ENCODE measurements around the gene IL23R. TPM values are rescaled to one million over a fixed set of nuclear protein-coding genes. Genes with fewer than 3 reads are reported as not detected.
"Not testable (repeated sequence)": the region's sequence is repeated elsewhere in the genome, so short reads cannot be mapped to it uniquely, and the experiment has no call there.

The IL23R gene
- total and polyA plus RNA-seq, 4 donors: 0.08 to 0.09 TPM; not detected in 2

DNA sequence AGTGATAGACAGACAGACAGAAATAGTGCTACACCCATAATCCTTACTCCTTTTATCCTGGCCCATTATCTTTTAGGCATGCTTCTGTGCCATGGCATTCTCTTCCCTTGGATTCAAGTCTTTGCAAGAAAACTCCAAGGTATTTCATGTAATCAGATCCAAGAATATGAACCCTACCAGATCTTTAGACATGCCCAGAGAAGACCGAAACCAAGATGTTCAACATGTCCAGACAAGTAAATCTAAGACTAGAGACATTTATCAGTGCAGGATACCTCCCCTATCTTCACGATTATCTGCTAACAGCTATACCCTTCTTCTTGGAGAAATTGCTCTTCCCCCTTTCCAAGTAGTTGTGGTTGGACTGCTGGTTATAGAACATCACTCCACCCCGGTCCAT lies 19.7 kb upstream of the IL23R start:
- H3K4me1 ChIP-seq (ENCODE audit: control insufficient read depth in 4 of 4, insufficient read depth in 4 of 4, low read length in 3 of 4): peaks cover 0 to 9% (median 6%) of the 10 kb centered on the region in 4 donors
- no peak overlapping the region for H3K27ac ChIP-seq (ENCODE audit: low read depth in 1 of 2, low read length in 2 of 2)
- TF ChIP-seq NR2F2 (IDR thresholded peaks at IDR 0.05): no peak
- TF ChIP-seq FOXA1 (IDR thresholded peaks at IDR 0.05): no peak
- TF ChIP-seq RAD21 (IDR thresholded peaks at IDR 0.05): no peak
- TF ChIP-seq GABPA (IDR thresholded peaks at IDR 0.05 in 1 of 2, conservative IDR thresholded peaks at IDR 0.05 in 1 of 2): no peak
- TF ChIP-seq EGR1 (IDR thresholded peaks at IDR 0.05; ENCODE audit: low read depth in 2 of 2): no peak
- TF ChIP-seq HNF4G (IDR thresholded peaks at IDR 0.05): no peak
- no peak for TF ChIP-seq SP1 (IDR thresholded peaks at IDR 0.05)
- no peak for TF ChIP-seq FOXA2 (IDR thresholded peaks at IDR 0.05)
- TF ChIP-seq TAF1 (conservative IDR thresholded peaks at IDR 0.05): no peak
- no peak for TF ChIP-seq YY1 (IDR thresholded peaks at IDR 0.05)
- TF ChIP-seq, protein P1, sequence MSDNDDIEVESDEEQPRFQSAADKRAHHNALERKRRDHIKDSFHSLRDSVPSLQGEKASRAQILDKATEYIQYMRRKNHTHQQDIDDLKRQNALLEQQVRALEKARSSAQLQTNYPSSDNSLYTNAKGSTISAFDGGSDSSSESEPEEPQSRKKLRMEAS (IDR thresholded peaks at IDR 0.05): no peak
- TF ChIP-seq, protein P2, sequence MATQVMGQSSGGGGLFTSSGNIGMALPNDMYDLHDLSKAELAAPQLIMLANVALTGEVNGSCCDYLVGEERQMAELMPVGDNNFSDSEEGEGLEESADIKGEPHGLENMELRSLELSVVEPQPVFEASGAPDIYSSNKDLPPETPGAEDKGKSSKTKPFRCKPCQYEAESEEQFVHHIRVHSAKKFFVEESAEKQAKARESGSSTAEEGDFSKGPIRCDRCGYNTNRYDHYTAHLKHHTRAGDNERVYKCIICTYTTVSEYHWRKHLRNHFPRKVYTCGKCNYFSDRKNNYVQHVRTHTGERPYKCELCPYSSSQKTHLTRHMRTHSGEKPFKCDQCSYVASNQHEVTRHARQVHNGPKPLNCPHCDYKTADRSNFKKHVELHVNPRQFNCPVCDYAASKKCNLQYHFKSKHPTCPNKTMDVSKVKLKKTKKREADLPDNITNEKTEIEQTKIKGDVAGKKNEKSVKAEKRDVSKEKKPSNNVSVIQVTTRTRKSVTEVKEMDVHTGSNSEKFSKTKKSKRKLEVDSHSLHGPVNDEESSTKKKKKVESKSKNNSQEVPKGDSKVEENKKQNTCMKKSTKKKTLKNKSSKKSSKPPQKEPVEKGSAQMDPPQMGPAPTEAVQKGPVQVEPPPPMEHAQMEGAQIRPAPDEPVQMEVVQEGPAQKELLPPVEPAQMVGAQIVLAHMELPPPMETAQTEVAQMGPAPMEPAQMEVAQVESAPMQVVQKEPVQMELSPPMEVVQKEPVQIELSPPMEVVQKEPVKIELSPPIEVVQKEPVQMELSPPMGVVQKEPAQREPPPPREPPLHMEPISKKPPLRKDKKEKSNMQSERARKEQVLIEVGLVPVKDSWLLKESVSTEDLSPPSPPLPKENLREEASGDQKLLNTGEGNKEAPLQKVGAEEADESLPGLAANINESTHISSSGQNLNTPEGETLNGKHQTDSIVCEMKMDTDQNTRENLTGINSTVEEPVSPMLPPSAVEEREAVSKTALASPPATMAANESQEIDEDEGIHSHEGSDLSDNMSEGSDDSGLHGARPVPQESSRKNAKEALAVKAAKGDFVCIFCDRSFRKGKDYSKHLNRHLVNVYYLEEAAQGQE (IDR thresholded peaks at IDR 0.05): no peak
- TF ChIP-seq, protein P3, sequence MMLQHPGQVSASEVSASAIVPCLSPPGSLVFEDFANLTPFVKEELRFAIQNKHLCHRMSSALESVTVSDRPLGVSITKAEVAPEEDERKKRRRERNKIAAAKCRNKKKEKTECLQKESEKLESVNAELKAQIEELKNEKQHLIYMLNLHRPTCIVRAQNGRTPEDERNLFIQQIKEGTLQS (IDR thresholded peaks at IDR 0.05): no peak
- TF ChIP-seq, protein P4, sequence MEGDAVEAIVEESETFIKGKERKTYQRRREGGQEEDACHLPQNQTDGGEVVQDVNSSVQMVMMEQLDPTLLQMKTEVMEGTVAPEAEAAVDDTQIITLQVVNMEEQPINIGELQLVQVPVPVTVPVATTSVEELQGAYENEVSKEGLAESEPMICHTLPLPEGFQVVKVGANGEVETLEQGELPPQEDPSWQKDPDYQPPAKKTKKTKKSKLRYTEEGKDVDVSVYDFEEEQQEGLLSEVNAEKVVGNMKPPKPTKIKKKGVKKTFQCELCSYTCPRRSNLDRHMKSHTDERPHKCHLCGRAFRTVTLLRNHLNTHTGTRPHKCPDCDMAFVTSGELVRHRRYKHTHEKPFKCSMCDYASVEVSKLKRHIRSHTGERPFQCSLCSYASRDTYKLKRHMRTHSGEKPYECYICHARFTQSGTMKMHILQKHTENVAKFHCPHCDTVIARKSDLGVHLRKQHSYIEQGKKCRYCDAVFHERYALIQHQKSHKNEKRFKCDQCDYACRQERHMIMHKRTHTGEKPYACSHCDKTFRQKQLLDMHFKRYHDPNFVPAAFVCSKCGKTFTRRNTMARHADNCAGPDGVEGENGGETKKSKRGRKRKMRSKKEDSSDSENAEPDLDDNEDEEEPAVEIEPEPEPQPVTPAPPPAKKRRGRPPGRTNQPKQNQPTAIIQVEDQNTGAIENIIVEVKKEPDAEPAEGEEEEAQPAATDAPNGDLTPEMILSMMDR (IDR thresholded peaks at IDR 0.05; ENCODE audit: low read depth, low read length, missing input control): no peak
- TF ChIP-seq, protein P5, sequence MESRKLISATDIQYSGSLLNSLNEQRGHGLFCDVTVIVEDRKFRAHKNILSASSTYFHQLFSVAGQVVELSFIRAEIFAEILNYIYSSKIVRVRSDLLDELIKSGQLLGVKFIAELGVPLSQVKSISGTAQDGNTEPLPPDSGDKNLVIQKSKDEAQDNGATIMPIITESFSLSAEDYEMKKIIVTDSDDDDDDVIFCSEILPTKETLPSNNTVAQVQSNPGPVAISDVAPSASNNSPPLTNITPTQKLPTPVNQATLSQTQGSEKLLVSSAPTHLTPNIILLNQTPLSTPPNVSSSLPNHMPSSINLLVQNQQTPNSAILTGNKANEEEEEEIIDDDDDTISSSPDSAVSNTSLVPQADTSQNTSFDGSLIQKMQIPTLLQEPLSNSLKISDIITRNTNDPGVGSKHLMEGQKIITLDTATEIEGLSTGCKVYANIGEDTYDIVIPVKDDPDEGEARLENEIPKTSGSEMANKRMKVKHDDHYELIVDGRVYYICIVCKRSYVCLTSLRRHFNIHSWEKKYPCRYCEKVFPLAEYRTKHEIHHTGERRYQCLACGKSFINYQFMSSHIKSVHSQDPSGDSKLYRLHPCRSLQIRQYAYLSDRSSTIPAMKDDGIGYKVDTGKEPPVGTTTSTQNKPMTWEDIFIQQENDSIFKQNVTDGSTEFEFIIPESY (IDR thresholded peaks at IDR 0.05): no peak
- TF ChIP-seq RXRA (IDR thresholded peaks at IDR 0.05): no peak
- TF ChIP-seq HNF4A (conservative IDR thresholded peaks at IDR 0.05): no peak
- no peak for TF ChIP-seq JUND (IDR thresholded peaks at IDR 0.05)
- 94% methylated on average over 3 of the region's 3 CpGs for WGBS
- no peaks in the 10 kb centered on the region for H3K36me3 ChIP-seq (ENCODE audit: control insufficient read depth in 4 of 4, insufficient read depth in 3 of 4, low read depth in 1 of 4, low read length in 3 of 4)
- no peaks in the 10 kb centered on the region for H3K9me3 ChIP-seq (ENCODE audit: control insufficient read depth in 4 of 4, low read length in 3 of 4)
- H3K9ac ChIP-seq (ENCODE audit: low read depth in 1 of 2, low read length in 2 of 2): no peak overlapping the region
- DNase-seq (ENCODE audit: low spot score): no peak
- no peak overlapping the region for H3K4me3 ChIP-seq (ENCODE audit: low read depth in 1 of 3, low read length in 3 of 3)
- H3K27me3 ChIP-seq (ENCODE audit: control insufficient read depth in 4 of 4, insufficient read depth in 4 of 4, low read length in 3 of 4): no peaks in the 10 kb centered on the region

DNA sequence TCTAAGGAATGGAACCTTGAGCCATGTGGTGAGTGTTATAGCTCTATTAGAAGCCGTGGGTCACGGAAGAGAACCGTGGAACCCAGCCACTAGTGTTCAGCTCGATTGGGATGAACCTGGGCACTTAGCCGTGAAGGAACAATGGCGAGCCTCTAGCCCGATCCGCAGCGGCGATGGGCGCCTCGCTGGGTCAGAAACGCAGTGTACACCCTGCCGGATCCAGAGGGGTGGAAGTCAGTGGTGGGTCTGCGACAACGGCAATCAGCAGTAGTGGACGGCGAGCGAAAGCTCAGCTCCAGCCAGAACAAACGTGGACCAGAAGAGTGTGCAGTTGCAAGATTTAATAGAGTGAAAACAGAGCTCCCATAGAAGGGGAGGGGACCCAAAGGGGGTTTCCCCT lies 18.3 kb upstream of the IL23R start:
- not testable (repeated sequence) for H3K36me3 ChIP-seq (ENCODE audit: control insufficient read depth in 4 of 4, insufficient read depth in 3 of 4, low read depth in 1 of 4, low read length in 3 of 4); H3K4me3 ChIP-seq (ENCODE audit: low read depth in 1 of 3, low read length in 3 of 3); H3K27ac ChIP-seq (ENCODE audit: low read depth in 1 of 2, low read length in 2 of 2); H3K27me3 ChIP-seq (ENCODE audit: control insufficient read depth in 4 of 4, insufficient read depth in 4 of 4, low read length in 3 of 4); H3K4me1 ChIP-seq (ENCODE audit: control insufficient read depth in 4 of 4, insufficient read depth in 4 of 4, low read length in 3 of 4); H3K9ac ChIP-seq (ENCODE audit: low read depth in 1 of 2, low read length in 2 of 2); H3K9me3 ChIP-seq (ENCODE audit: control insufficient read depth in 4 of 4, low read length in 3 of 4); DNase-seq (ENCODE audit: low spot score)
- 96% methylated on average over 20 of the region's 20 CpGs for WGBS

Measured in liver (tissue), 9 donors.